GM12801 (cell line): ENCODE data around the gene GAK.

Experiments
- CTCF ChIP-seq: IDR thresholded peaks from one replicate; pipeline ENCODE4 v1.5.1; 2011; ENCODE audit warnings: control low read depth; ENCODE audit not compliant: insufficient read length; ENCODE audit errors: extremely low read depth

Gene GAK

GRCh38 chr4:821631-822030 is 110.5 kb downstream of the GAK start:
- TF ChIP-seq CTCF = no peak

- TF ChIP-seq CTCF = no peak
Measured at GRCh38 chr4:821181-821591, 110.9 kb downstream of the GAK start.

GRCh38 chr4:820230-821172 is 111.6 kb downstream of the GAK start:
- TF ChIP-seq CTCF = no peak

GRCh38 chr4:819401-820229 is 112.5 kb downstream of the GAK start:
- TF ChIP-seq CTCF = no peak

GRCh38 chr4:818106-818921 is 113.8 kb downstream of the GAK start:
- TF ChIP-seq CTCF = no peak

- no peak for TF ChIP-seq CTCF
Measured at GRCh38 chr4:815464-816146, 116.5 kb downstream of the GAK start.
